GM18909 (cell line): ENCODE measurements around the gene DNAJC15.

Experiments
- ATAC-seq: cut with Tn5 transposase; IDR thresholded peaks from one replicate; pipeline ENCODE4 v1.9.1; 2021; ENCODE audit warnings: mild to moderate bottlenecking; ENCODE audit not compliant: unreplicated experiment, poor library complexity

DNAJC15 gene

DNA sequence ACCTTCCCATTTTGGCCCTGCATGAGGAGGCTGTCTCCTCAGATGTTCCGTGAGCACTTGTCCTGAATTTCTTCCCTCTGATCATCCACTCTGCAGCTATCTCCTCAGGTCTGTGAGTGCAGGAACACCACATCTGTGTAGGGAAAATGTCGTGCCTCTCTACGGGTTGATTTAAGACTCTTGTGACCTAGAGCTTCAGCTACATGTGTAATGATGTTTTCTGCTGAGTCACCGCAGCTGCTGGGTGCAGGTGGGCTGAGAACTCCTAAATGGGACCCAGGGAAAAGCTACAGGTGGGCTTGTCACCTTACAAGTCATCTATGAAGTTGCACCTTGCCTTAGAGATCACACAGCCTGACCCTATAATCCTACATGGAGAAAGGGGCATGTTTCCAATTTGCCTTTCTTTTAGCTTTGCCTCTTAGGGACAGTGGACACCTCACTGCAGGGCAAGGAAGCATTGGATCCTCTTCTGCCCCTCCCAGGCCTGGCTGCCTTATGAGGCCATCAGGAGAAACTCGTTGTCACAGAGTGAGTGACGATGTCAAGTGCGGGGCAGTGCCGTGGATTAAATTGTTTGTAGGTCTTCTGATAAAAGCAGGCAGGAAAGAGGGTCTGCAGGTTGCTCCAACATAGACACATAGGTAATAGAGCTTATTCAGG lies 122.3 kb downstream of the DNAJC15 start:
- no peak for ATAC-seq

- ATAC-seq = no peak
These were observed 123.0 kb downstream of the DNAJC15 start for GRCh38 chr13:43146400-43146799.

DNA sequence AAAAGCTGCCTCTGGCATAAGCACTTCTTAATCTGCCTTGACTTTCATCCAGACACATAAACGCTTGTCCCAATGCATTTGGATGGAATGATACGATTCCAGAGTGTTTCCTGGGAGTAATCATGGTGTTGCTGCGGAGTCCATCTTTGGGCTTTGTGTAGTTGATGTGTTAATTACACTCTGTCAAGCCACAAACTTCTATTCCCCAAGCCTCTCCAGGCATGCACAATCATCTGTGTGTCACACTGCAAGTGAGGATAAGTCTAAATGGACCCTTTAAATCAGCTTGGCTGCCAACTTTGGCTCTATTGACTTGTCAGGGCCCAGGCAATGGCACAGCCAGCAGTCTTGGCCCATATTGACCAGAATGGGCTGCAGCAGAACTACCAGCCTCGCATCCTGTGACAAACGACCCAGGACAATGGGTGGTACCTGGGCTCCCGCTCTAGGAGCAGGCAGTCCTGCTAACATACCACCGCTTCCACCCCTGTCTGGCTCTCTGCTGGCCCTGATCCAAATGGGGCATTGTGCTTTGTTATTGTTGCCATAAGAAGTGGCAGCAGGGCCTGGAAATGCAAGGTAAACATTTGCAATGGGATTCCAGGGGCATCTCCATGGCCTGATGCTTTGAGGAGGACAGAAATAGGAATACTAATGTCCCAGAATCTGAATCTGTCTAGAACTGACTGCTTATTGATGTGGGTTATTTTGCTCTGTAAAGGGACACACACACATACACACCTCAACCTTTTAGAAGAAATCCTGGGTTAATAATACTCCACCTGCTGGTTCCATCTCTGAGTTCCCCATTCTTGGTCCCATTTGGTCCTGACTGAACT lies 127.2 kb downstream of the DNAJC15 start:
- ATAC-seq = no peak

DNA sequence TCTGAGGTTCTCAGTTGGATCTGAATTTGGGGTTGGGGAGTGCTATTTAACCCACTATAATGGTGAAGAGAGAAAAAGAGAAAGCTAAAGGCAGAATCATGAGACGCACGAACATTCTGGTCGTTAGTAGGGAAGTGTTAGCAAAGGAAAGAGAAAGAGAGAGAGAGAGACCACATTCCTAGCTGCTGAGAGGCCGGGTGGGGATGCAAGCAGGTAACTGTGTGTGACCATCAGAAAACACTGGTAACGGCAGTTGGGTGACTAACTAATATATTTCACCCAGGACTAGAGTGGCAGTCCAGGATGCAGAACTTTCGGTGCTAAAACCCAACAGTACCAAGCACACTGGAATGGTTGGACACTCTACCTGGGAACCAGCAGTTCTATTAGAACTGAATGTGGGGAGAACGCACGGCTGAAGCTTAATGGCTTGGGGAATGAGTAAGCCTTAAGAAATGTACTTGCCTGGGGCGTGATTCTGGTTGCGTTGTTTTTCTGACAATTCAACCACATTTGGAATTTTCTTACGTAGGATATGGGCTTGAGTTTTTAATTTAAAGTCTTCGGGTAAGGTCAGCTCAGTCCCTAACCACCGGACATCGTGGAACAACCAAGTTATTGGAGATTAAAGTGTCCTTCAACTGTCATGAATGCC lies 130.2 kb downstream of the DNAJC15 start:
- no peak for ATAC-seq

- ATAC-seq = no peak
These were observed 130.8 kb downstream of the DNAJC15 start for GRCh38 chr13:43154156-43154651.

DNA sequence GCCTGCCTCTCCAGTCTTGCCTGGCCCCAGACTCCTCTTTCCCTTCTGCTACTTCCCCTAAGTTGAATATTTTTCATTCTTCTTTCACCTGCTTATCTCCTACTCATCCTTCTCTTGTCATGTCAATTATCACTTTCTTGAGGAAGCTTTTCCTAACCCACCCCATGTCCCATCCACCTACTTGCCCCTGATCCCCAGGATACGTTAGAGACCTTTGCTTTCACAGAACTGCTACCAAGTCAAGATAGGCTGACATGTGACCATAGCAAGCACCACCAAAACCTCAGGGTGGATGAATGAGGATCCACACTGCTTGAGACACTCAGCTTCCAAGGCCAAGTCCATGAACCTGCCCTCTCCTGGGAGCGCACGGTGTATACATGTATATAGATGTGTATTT lies 131.5 kb downstream of the DNAJC15 start:
- ATAC-seq = no peak

DNA sequence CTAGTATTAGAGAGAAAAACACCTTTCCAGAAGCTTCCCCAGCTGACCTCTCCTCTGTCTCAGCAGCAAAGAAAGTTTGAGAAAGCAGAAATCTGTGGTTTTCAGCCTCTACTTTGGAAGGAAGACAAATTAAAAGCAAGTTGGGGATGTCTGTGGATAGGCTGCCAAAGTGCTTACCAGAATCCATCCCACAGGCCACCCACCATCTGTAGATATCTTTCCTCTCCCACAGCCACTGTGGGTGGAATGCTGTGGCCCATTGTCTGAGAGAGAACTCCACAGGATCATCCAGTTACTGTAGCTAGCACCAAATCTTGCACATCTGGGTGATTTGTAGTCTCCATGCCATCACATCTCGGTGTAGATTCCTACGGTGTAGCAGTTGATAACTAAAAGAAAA lies 133.5 kb downstream of the DNAJC15 start:
- no peak for ATAC-seq

DNA sequence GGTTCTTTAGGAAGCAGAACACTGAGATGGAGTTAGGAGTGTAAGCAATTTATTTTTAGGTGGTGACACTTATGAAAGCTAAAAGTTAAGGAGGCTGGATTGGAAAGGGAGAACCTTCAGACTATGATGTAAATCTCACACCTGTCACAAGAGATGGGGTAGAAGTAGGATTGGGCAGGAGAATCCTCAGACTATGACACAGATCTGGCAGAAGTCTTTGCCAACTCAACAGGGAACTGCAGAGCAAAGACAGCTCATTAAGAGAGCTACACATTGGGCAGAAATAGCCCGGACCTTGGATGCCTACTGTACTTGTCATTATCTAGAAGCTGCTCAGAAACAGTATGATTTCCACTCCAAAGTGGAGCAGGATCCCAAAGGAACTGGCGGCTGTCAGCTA lies 134.4 kb downstream of the DNAJC15 start:
- ATAC-seq = no peak

DNA sequence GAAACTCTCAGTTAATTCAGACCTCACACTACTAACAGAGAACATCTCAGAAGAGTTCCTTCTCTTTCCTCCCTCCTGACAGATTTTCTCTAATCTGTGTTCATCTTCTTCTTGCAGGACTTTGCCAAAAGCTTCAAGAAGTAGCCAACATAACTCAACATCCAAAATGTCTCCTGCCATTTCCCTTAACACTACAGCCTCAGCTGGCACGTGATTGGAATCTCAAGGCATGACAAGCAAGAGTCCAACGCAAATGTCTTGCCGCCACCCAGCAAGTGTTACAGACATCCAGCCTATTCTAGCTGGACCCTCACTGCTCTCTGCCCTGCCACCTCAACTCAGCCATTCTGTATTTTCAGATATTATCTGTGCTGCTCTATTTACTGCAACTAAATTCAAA lies 135.1 kb downstream of the DNAJC15 start:
- no peak for ATAC-seq

GRCh38 chr13:43159026-43159461 lies 135.7 kb downstream of the DNAJC15 start:
- ATAC-seq = no peak
